ENCODE measurements around the gene STAG1. TPM values are rescaled to one million over a fixed set of nuclear protein-coding genes. Genes with fewer than 3 reads are reported as not detected.

Gene STAG1
- total and polyA plus RNA-seq, 4 donors = 4.6 to 28.0 (median 16.6) TPM

GRCh38 chr3:136664771-136665170, 87.4 kb downstream of the STAG1 start:
- Histone ChIP-seq H3K27ac (ENCODE audit: low read depth in 1 of 2, low read length in 2 of 2) (no peak overlapping the region), H3K4me1 (ENCODE audit: control insufficient read depth in 4 of 4, insufficient read depth in 4 of 4, low read length in 3 of 4) (peaks cover 0 to 2% (median 0%) of the 10 kb centered on the region in 4 donors), H3K4me3 (ENCODE audit: low read depth in 1 of 3, low read length in 3 of 3) (no peak overlapping the region), H3K9me3 (ENCODE audit: control insufficient read depth in 4 of 4, low read length in 3 of 4) (no peaks in the 10 kb centered on the region), H3K36me3 (ENCODE audit: control insufficient read depth in 4 of 4, insufficient read depth in 3 of 4, low read depth in 1 of 4, low read length in 3 of 4) (no peaks in the 10 kb centered on the region), H3K27me3 (ENCODE audit: control insufficient read depth in 4 of 4, insufficient read depth in 4 of 4, low read length in 3 of 4) (no peaks in the 10 kb centered on the region), H3K9ac (ENCODE audit: low read depth in 1 of 2, low read length in 2 of 2) (no peak overlapping the region)
- WGBS = 98% methylated on average over 1 of the region's 1 CpG
- DNase-seq (ENCODE audit: low spot score) = no peak
- TF ChIP-seq NR2F2 (IDR thresholded peaks at IDR 0.05) (no peak), YY1 (IDR thresholded peaks at IDR 0.05) (no peak), FOXA2 (IDR thresholded peaks at IDR 0.05) (no peak), ZBTB33 (IDR thresholded peaks at IDR 0.05) (no peak), EGR1 (IDR thresholded peaks at IDR 0.05; ENCODE audit: low read depth in 2 of 2) (no peak), REST (IDR thresholded peaks at IDR 0.05) (no peak), MAX (IDR thresholded peaks at IDR 0.05) (no peak), GABPA (IDR thresholded peaks at IDR 0.05 in 1 of 2, conservative IDR thresholded peaks at IDR 0.05 in 1 of 2) (no peak), RAD21 (IDR thresholded peaks at IDR 0.05) (no peak), TAF1 (conservative IDR thresholded peaks at IDR 0.05) (no peak), ATF3 (IDR thresholded peaks at IDR 0.05) (no peak), RXRA (IDR thresholded peaks at IDR 0.05) (no peak), FOXA1 (IDR thresholded peaks at IDR 0.05) (no peak), JUND (IDR thresholded peaks at IDR 0.05) (no peak), HNF4G (IDR thresholded peaks at IDR 0.05) (no peak), CTCF (IDR thresholded peaks at IDR 0.05; ENCODE audit: low read depth, low read length, missing input control) (no peak), SP1 (IDR thresholded peaks at IDR 0.05) (no peak), HNF4A (conservative IDR thresholded peaks at IDR 0.05) (no peak)
